OCI-LY1 (cell line): Measurements from ENCODE around the gene DDO.

Experiments
- H2AFZ ChIP-seq: fragments of 200-600 bp; sonication (generic), shearing (Covaris generic); 2 replicates; pipeline ENCODE4 v1.6.0; 2014; ENCODE audit warnings: antibody characterized with exemption, mild to moderate bottlenecking, low read length
- H3F3A ChIP-seq: fragments of 200-600 bp; sonication (generic), shearing (Covaris generic); 2 replicates; pipeline ENCODE4 v1.6.0; 2014; ENCODE audit warnings: mild to moderate bottlenecking, antibody characterized with exemption, low read length, moderate library complexity; ENCODE audit not compliant: insufficient read depth
- H3K27ac ChIP-seq: fragments of 200-600 bp; sonication (generic); 2 replicates; pipeline ENCODE4 v1.5.1; 2014; ENCODE audit warnings: low read length, mixed run types, mild to moderate bottlenecking, low read depth; ENCODE audit not compliant: poor library complexity, severe bottlenecking
- H3K27me3 ChIP-seq: fragments of 200-600 bp; sonication (generic); 2 replicates; pipeline ENCODE4 v1.6.0; 2014; ENCODE audit warnings: antibody characterized with exemption, mild to moderate bottlenecking, low read length, moderate library complexity; ENCODE audit not compliant: insufficient read depth
- H3K36me3 ChIP-seq: fragments of 200-600 bp; sonication (generic); 2 replicates; pipeline ENCODE4 v1.6.1; 2014; ENCODE audit warnings: mild to moderate bottlenecking, antibody characterized with exemption, low read length, moderate library complexity, mixed read lengths; ENCODE audit not compliant: insufficient read depth
- H3K4me1 ChIP-seq: fragments of 200-600 bp; sonication (generic); 2 replicates; pipeline ENCODE4 v1.5.1; 2014; ENCODE audit warnings: mild to moderate bottlenecking, low read length, moderate library complexity; ENCODE audit not compliant: insufficient read depth, severe bottlenecking
- H3K4me2 ChIP-seq: fragments of 200-600 bp; sonication (generic), shearing (Covaris generic); 2 replicates; pipeline ENCODE4 v1.6.1; 2014; ENCODE audit warnings: low read length
- H3K4me3 ChIP-seq: fragments of 200-600 bp; sonication (generic); 2 replicates; pipeline ENCODE4 v1.5.1; 2014; ENCODE audit warnings: low read length, low read depth, mild to moderate bottlenecking, mixed read lengths; ENCODE audit not compliant: poor library complexity, severe bottlenecking
- H3K79me2 ChIP-seq: fragments of 200-600 bp; shearing (Covaris generic); 2 replicates; pipeline ENCODE4 v1.6.1; 2016; ENCODE audit warnings: mixed run types, low read length, mixed read lengths; ENCODE audit not compliant: insufficient read depth
- H3K9ac ChIP-seq: fragments of 200-600 bp; sonication (generic), shearing (Covaris generic); 2 replicates; pipeline ENCODE4 v1.6.1; 2014; ENCODE audit warnings: mild to moderate bottlenecking, low read length, mixed read lengths
- H3K9me2 ChIP-seq: fragments of 200-600 bp; sonication (generic), shearing (Covaris generic); 2 replicates; pipeline ENCODE4 v1.6.1; 2014; ENCODE audit warnings: low read depth, mild to moderate bottlenecking, low read length, mixed read lengths
- H3K9me3 ChIP-seq: fragments of 200-600 bp; shearing (Covaris generic); 2 replicates; pipeline ENCODE4 v1.6.1; 2014; ENCODE audit warnings: low read length, mixed read lengths
- H4K20me1 ChIP-seq: fragments of 200-600 bp; sonication (generic), shearing (Covaris generic); 2 replicates; pipeline ENCODE4 v1.6.0; 2016; ENCODE audit warnings: mild to moderate bottlenecking, low read length; ENCODE audit not compliant: insufficient read depth
- EZH2 ChIP-seq: fragments of 200-600 bp; sonication (generic), shearing (Covaris generic); IDR thresholded peaks from 2 replicates; pipeline ENCODE4 v1.8.0; 2017; ENCODE audit warnings: borderline replicate concordance, mixed run types, mild to moderate bottlenecking, antibody characterized with exemption, low read length, moderate library complexity, mixed read lengths
- TF ChIP-seq, protein P1 (sequence below): fragments of 200-600 bp; sonication (generic), shearing (Covaris generic); IDR thresholded peaks from 2 replicates; pipeline ENCODE4 v1.5.1; 2017; ENCODE audit warnings: mild to moderate bottlenecking, antibody characterized with exemption, low read length, moderate library complexity, mixed read lengths

DDO gene

DNA sequence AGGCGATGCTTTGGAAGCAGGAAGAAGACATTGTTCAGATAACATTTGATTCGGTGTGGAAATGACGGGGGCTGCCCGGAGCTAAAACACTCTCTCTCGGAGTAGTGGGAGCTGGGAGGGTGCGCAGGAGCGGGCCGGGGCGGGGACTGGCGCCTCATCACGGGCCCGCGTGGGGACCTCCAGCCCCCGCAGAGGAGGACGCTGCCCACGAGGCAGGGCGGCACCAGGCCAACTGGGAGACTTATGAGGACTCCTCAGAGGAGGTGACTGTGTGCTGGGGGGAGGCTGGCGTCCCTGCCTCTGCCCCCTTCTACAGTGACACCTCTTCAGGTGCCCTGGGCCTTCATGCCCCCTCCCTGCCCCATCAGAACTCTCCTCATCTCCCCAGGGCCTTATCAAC lies 15.2 kb downstream of the DDO start:
- Histone ChIP-seq H3K9me3 (no peaks in the 10 kb centered on the region), H3K4me1 (no peaks in the 10 kb centered on the region)
- TF ChIP-seq, protein P1, sequence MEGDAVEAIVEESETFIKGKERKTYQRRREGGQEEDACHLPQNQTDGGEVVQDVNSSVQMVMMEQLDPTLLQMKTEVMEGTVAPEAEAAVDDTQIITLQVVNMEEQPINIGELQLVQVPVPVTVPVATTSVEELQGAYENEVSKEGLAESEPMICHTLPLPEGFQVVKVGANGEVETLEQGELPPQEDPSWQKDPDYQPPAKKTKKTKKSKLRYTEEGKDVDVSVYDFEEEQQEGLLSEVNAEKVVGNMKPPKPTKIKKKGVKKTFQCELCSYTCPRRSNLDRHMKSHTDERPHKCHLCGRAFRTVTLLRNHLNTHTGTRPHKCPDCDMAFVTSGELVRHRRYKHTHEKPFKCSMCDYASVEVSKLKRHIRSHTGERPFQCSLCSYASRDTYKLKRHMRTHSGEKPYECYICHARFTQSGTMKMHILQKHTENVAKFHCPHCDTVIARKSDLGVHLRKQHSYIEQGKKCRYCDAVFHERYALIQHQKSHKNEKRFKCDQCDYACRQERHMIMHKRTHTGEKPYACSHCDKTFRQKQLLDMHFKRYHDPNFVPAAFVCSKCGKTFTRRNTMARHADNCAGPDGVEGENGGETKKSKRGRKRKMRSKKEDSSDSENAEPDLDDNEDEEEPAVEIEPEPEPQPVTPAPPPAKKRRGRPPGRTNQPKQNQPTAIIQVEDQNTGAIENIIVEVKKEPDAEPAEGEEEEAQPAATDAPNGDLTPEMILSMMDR: no peak
- no peak for TF ChIP-seq EZH2

DNA sequence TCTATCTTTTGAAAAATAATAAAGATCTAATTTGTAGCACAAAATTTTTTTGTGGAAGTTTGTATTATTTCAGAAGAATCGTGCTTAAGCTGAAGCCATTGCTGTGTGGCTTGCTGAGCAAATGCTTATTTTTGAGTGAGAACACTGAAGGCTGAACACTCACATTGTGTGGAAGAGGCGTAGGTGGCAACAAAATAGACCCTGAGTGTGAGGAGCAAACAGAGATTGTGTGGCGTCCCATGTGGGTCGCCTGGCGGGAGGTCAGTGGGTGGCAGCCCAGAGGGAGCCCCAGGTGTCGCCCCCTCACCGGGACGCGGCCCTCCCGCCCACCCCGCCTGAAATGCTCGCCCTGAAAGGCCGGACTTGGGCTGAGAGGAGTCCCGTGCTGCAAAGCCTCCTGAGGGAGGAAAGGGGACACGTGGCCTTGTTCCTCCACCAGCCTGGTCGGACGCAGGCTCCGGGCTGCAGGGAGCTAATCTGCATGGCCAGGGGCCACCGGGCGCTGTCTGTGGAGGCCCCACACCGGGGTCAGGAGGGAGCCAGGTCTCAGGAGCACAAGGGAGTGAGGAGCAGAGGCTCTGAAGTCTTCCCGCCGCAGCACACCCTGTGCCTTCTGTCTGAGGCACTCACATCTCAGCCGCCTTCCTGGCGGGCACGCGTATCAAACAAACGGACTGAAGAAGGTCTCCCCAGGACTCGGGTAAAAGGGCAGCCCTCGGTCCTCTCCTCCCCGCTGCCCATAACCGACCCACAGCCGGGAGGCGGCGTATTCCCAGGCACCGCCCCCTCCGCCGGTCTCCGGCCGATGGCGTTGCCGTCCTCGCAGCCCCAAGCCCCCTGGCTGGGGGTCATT lies 15.9 kb downstream of the DDO start:
- TF ChIP-seq EZH2: no peak
- TF ChIP-seq, protein P1: no peak
- H3K36me3 ChIP-seq: no peaks in the 10 kb centered on the region
- H4K20me1 ChIP-seq: no peaks in the 10 kb centered on the region
- no peak overlapping the region for H2AFZ ChIP-seq
- no peaks in the 10 kb centered on the region for H3K9me3 ChIP-seq
- no peaks in the 10 kb centered on the region for H3K4me1 ChIP-seq
- no peak overlapping the region for H3K4me3 ChIP-seq
- no peak overlapping the region for H3K4me2 ChIP-seq
- H3K9ac ChIP-seq: no peak overlapping the region
- H3K27ac ChIP-seq: no peak overlapping the region
- H3F3A ChIP-seq: no peaks in the 10 kb centered on the region
- no peaks in the 10 kb centered on the region for H3K27me3 ChIP-seq
- no peaks in the 10 kb centered on the region for H3K9me2 ChIP-seq
- no peaks in the 10 kb centered on the region for H3K79me2 ChIP-seq

More for the DNA sequence above, 15.2 kb downstream of the DDO start:
- Histone ChIP-seq H4K20me1 (no peaks in the 10 kb centered on the region), H2AFZ (no peak overlapping the region), H3K27ac (no peak overlapping the region), H3K9me2 (no peaks in the 10 kb centered on the region), H3K4me2 (no peak overlapping the region), H3F3A (no peaks in the 10 kb centered on the region), H3K9ac (no peak overlapping the region), H3K36me3 (no peaks in the 10 kb centered on the region), H3K79me2 (no peaks in the 10 kb centered on the region), H3K27me3 (no peaks in the 10 kb centered on the region), H3K4me3 (no peak overlapping the region)

DNA sequence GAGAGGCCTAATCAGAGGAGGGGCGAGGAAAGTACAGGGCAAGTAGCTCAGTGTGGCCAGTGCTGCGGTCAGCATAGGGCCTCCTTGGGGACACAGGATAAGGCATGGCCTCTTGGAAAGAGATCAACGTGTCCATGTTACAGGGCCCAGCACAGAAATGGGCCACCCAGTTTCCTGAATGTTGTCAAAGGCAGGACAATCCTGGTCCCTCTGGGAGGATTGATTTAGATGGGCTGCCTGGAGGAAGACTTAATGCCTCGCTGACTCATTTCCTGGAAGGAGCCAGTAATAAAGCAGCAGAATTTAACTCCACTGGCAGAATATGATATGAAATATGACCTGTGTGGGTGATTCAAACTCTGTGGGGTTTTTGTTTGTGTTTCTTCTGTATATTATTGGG lies 16.6 kb downstream of the DDO start:
- H4K20me1 ChIP-seq: no peaks in the 10 kb centered on the region
- H3K4me3 ChIP-seq: no peak overlapping the region
- H3K27me3 ChIP-seq: no peaks in the 10 kb centered on the region
- H3K36me3 ChIP-seq: no peaks in the 10 kb centered on the region
- no peaks in the 10 kb centered on the region for H3K4me1 ChIP-seq
- H3K4me2 ChIP-seq: no peak overlapping the region
- H3F3A ChIP-seq: no peaks in the 10 kb centered on the region
- no peaks in the 10 kb centered on the region for H3K9me2 ChIP-seq
- no peak overlapping the region for H3K27ac ChIP-seq
- TF ChIP-seq, protein P1: no peak
- no peak for TF ChIP-seq EZH2
- no peak overlapping the region for H2AFZ ChIP-seq
- no peak overlapping the region for H3K9ac ChIP-seq
- H3K9me3 ChIP-seq: no peaks in the 10 kb centered on the region
- H3K79me2 ChIP-seq: no peaks in the 10 kb centered on the region
